ENCODE measurements around the gene ZNF467. TPM values are rescaled to one million over a fixed set of nuclear protein-coding genes. Genes with fewer than 3 reads are reported as not detected.

ZNF467 gene
- total RNA-seq, 2 donors from 2014 or later = 4.6 to 7.4 TPM

- TF ChIP-seq, protein P1, sequence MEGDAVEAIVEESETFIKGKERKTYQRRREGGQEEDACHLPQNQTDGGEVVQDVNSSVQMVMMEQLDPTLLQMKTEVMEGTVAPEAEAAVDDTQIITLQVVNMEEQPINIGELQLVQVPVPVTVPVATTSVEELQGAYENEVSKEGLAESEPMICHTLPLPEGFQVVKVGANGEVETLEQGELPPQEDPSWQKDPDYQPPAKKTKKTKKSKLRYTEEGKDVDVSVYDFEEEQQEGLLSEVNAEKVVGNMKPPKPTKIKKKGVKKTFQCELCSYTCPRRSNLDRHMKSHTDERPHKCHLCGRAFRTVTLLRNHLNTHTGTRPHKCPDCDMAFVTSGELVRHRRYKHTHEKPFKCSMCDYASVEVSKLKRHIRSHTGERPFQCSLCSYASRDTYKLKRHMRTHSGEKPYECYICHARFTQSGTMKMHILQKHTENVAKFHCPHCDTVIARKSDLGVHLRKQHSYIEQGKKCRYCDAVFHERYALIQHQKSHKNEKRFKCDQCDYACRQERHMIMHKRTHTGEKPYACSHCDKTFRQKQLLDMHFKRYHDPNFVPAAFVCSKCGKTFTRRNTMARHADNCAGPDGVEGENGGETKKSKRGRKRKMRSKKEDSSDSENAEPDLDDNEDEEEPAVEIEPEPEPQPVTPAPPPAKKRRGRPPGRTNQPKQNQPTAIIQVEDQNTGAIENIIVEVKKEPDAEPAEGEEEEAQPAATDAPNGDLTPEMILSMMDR (IDR thresholded peaks at IDR 0.05) = no peak
- Histone ChIP-seq H3K36me3 (no peaks in the 10 kb centered on the region), H3K9me3 (no peaks in the 10 kb centered on the region), H3K4me3 (no peak overlapping the region), H3K27me3 (replicated peaks; ENCODE audit: insufficient read depth) (no peaks in the 10 kb centered on the region), H3K4me1 (ENCODE audit: control insufficient read depth in 1 of 2, low read depth in 2 of 2) (no peaks in the 10 kb centered on the region), H3K27ac (no peak overlapping the region)
- DNase-seq (ENCODE audit: low spot score) = no peak
- no peak for ATAC-seq (ENCODE audit: insufficient number of reproducible peaks, low FRiP score, low read depth)
Measured at GRCh38 chr7:149790754-149791360, 17.5 kb upstream of the ZNF467 start.

DNA sequence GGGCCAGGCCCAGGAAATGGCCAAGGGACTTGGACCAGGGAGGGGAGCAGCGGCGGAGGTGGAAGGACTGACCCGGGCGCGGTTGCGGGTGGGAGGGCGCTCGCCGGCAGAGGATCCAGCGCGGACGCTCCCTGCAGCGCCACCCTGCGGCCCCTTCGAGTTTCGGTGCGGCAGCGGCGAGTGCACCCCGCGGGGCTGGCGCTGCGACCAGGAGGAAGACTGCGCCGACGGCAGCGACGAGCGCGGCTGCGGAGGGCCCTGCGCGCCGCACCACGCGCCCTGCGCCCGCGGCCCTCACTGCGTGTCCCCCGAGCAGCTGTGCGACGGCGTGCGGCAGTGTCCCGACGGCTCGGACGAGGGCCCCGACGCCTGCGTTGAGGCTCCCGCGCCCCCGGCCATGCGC lies 16.8 kb upstream of the ZNF467 start:
- TF ChIP-seq, protein P1 (IDR thresholded peaks at IDR 0.05) = no peak
- no peak for ATAC-seq (ENCODE audit: insufficient number of reproducible peaks, low FRiP score, low read depth)

DNA sequence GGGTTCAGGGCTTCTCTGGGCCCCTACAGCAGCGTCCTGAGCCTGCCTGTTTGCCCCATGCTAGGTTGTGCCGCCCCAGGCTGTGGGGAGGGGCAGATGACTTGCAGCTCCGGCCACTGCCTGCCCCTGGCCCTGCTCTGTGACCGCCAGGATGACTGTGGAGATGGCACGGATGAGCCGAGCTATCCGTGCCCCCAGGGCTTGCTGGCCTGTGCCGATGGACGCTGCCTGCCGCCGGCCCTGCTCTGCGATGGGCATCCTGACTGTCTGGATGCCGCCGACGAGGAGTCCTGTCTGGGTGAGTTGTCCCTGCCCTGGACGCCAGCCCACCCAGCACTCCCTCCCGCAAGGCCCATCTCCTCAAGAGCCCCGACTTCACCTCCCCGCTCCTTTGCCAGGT lies 15.7 kb upstream of the ZNF467 start:
- ATAC-seq (ENCODE audit: insufficient number of reproducible peaks, low FRiP score, low read depth) = no peak
- DNase-seq (ENCODE audit: low spot score) = no peak
- no peak overlapping the region for H3K4me3 ChIP-seq
- H3K27ac ChIP-seq = no peak overlapping the region
- H3K36me3 ChIP-seq = no peaks in the 10 kb centered on the region
- TF ChIP-seq, protein P1 (IDR thresholded peaks at IDR 0.05) = no peak
- H3K27me3 ChIP-seq (replicated peaks; ENCODE audit: insufficient read depth) = no peaks in the 10 kb centered on the region
- no peaks in the 10 kb centered on the region for H3K4me1 ChIP-seq (ENCODE audit: control insufficient read depth in 1 of 2, low read depth in 2 of 2)
- no peaks in the 10 kb centered on the region for H3K9me3 ChIP-seq

More for the DNA sequence above, 16.8 kb upstream of the ZNF467 start:
- Histone ChIP-seq H3K27ac (no peak overlapping the region), H3K4me1 (ENCODE audit: control insufficient read depth in 1 of 2, low read depth in 2 of 2) (no peaks in the 10 kb centered on the region), H3K36me3 (no peaks in the 10 kb centered on the region), H3K9me3 (no peaks in the 10 kb centered on the region), H3K4me3 (no peak overlapping the region), H3K27me3 (replicated peaks; ENCODE audit: insufficient read depth) (no peaks in the 10 kb centered on the region)
- DNase-seq (ENCODE audit: low spot score) = no peak

GRCh38 chr7:149788300-149788851 lies 15.0 kb upstream of the ZNF467 start:
- no peaks in the 10 kb centered on the region for H3K27me3 ChIP-seq (replicated peaks; ENCODE audit: insufficient read depth)
- DNase-seq (ENCODE audit: low spot score) (no peak), ATAC-seq (ENCODE audit: insufficient number of reproducible peaks, low FRiP score, low read depth) (no peak)
- no peak overlapping the region for H3K27ac ChIP-seq
- H3K9me3 ChIP-seq = no peaks in the 10 kb centered on the region
- no peak overlapping the region for H3K4me3 ChIP-seq
- no peaks in the 10 kb centered on the region for H3K4me1 ChIP-seq (ENCODE audit: control insufficient read depth in 1 of 2, low read depth in 2 of 2)
- TF ChIP-seq, protein P1 (IDR thresholded peaks at IDR 0.05) = no peak
- no peaks in the 10 kb centered on the region for H3K36me3 ChIP-seq

DNA sequence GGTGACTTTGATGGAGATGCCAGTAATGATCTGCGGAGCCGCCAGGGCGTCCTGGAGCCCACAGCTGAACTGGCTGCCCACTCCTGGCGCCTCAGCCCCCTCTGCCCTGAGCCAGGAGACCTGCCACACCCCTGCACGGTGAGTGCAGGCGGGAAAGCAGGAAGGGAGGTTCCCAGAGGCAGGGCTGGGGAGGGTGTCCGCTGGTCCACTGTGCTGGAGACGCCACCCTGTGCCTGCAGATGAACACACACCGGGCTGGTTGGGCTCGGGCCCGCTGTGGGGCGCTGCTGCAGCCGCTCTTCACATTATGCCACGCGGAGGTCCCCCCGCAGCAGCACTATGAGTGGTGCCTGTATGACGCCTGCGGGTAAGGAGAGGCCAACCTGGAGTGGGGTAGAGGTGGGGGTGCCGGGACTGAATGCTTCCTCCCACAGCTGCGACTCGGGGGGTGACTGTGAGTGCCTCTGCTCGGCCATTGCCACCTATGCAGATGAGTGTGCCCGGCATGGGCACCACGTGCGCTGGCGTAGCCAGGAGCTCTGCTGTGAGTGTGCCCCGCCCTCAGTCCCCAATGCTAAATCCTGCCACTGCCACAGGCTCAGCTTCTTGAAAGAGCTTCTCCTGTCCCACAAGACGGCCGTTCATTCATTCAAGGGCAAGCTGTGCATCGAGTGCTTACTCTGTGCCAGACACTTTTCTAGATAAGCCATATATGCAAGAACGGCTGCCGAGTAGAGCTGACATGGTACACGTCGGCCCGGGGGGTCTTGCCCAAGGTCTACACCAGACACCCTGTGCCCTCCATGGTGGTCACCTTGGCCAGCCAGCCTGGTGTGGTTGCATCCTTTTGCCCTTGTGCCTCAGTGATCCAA lies 14.3 kb upstream of the ZNF467 start:
- Histone ChIP-seq H3K4me1 (ENCODE audit: control insufficient read depth in 1 of 2, low read depth in 2 of 2) (no peaks in the 10 kb centered on the region), H3K9me3 (no peaks in the 10 kb centered on the region), H3K4me3 (no peak overlapping the region), H3K27me3 (replicated peaks; ENCODE audit: insufficient read depth) (no peaks in the 10 kb centered on the region), H3K27ac (no peak overlapping the region), H3K36me3 (no peaks in the 10 kb centered on the region)
- TF ChIP-seq, protein P1 (IDR thresholded peaks at IDR 0.05) = no peak
- ATAC-seq (ENCODE audit: insufficient number of reproducible peaks, low FRiP score, low read depth) (no peak), DNase-seq (ENCODE audit: low spot score) (no peak)
